Kidney glomerular epithelial cell (primary cell): Measurements from ENCODE around the gene THSD7B.
"Not testable (repeated sequence)": the region's sequence is repeated elsewhere in the genome, so short reads cannot be mapped to it uniquely, and the experiment has no call there.

Source experiments
- DNase-seq: peaks from one replicate; lab custom pipeline; 2025; lab: John Stamatoyannopoulos, UW

Gene THSD7B

GRCh38 chr2:137539336-137539735 is 774.0 kb downstream of the THSD7B start:
- DNase-seq: no peak

GRCh38 chr2:137547842-137548241 is 782.5 kb downstream of the THSD7B start:
- no peak for DNase-seq

- DNase-seq: no peak
Observed at GRCh38 chr2:137566387-137566786, 801.0 kb downstream of the THSD7B start.

GRCh38 chr2:137570484-137570883 is 805.1 kb downstream of the THSD7B start:
- DNase-seq: no peak

DNA sequence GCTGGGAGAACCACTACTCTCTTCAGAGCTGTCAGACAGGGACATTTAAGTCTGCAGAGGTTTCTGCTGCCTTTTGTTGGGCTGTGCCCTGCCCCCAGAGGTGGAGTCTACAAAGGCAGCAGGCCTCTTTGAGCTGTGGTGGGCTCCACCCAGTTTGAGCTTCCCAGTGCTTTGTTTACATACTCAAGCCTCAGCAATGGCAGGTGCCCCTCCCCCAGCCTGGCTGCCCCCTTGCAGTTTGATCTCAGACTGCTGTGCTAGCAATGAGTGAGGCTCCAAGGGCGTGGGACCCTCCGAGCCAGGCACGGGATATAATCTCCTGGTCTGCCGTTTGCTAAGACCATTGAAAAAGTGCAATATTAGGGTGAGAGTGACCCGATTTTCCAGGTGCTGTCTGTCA is 822.5 kb downstream of the THSD7B start:
- DNase-seq: not testable (repeated sequence)

GRCh38 chr2:137588578-137588977 is 823.2 kb downstream of the THSD7B start:
- DNase-seq: not testable (repeated sequence)

DNA sequence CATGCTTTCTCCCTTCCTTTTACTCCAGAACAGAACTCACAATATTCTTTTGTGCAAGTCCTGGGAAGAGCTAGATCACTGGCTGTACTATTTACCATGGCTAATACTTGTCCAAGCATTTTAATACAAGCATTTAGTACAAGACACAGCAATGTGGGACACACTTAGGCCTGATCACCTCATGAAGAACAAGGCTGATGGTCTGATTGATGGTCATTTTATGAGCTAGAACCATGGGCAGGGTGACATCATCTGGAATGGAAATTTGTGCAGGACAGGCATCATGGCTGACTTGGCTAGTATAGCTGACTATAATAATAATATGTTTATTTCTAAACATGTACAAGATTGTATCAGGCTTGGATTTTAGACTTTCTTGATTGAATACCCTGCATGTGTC is 824.8 kb downstream of the THSD7B start:
- DNase-seq: no peak

DNA sequence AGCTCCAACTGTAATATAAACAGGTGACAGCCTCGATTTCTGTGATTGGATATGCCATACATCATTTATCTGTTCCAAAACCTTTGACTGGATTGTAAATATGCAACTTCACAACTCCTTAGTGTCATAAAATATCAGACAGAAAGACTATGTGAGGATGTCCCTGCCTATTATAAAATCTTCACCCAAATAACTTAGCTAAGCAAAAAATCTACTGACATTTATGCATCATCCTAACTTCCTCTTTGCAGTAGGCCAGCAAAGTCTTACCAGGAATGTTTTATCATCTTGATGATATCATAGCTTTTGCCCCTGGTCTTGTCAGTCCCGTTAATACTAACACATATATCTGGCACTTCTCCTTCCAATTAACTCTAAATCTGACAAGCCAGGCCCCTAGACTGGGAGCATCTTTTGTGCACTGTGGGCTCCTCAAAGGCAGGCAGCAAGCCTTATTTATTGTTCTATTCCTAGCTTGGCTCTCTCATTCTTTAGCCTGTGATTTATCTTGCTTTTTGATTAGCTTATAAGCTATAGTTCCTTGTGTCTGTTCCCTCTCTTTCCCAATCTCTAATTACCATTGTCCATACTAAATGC is 842.5 kb downstream of the THSD7B start:
- DNase-seq: no peak

- DNase-seq: no peak
Observed at GRCh38 chr2:137638932-137639331, 873.6 kb downstream of the THSD7B start.

DNA sequence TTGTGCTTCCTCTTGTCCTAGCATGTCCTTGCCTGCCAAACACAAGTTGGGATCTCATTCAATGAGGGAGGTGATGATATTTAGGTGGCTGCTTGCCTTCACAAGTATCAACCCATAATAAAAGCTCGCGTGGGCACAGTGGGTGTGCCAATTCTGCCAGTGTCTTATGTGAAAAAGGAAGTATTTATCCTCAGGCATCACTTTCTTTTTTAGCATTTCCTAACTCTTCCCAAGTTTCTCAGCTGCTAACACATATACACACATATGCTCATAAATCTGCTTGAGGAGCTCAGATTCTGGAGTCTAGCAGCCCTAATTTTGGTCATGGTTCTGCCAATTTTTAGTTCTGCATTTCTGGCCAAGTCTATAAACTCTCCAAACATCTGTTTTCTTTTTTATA is 879.4 kb downstream of the THSD7B start:
- DNase-seq: no peak

GRCh38 chr2:137654046-137654445 is 888.7 kb downstream of the THSD7B start:
- no peak for DNase-seq

DNA sequence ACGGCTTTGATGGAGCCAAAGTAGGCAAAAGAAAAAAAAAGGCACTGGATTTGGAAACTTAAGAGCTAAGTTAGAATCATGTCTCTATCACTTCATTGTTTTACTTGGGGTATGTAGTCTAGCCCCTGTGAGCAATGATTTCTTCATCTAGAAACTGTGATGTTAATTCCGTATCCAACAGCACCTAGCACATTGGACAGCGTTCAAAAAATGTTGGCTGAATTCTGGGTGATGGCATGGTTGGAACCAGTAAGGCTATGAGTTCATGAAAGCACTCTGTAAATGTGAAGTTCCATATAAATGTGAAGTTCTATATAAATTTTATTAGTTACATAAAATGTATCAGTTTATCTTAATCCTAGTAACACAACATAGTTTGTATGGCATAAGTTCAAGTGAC is 890.5 kb downstream of the THSD7B start:
- no peak for DNase-seq

DNA sequence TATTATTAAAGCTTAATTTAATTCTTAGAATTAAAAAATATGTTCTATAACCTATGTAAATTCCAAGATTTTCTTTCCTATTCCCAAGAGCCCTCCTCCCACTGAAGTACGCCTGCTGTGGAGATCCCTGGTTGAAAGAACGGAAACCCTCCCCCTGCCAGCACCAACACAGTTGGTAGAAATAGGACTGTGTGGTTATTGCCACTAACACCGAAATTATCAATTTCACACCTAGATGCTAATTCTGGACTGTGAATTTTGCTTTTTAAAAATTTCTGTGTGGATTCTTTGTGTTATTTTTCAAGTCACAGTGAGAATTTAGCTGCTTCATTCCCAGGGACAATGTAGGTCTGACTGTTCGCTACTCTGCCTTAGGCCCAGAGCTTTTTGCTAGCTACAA is 893.1 kb downstream of the THSD7B start:
- DNase-seq: no peak

GRCh38 chr2:137659616-137660015 is 894.3 kb downstream of the THSD7B start:
- DNase-seq: no peak

GRCh38 chr2:137670111-137670510 is 904.8 kb downstream of the THSD7B start:
- no peak for DNase-seq

DNA sequence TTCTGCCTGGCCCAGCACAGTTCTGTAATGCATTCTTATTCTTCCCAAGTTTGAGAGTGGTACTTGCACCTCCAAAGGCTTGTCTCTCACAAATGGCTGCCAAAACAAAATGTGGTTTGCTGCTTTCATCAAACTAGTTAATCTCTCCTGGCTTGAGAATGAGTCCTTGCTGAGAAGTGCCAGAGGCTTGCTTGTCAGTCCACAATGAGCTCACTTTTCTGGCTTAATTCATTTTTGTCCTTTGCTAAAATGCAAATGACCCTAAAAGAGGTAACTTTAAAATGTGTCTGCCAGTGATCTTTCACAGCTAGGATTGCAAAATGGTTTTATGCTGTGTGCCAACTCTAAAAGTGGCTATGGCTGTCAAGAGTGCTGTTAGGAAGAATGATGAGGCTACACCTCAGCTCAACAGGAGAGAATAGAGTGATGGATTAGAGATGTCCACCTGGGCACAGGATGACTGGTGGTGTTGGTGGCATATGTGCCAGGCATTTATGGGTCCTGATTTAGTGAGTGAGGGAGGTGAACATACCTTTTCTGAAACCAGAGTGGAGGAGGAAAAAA is 907.7 kb downstream of the THSD7B start:
- DNase-seq: no peak

DNA sequence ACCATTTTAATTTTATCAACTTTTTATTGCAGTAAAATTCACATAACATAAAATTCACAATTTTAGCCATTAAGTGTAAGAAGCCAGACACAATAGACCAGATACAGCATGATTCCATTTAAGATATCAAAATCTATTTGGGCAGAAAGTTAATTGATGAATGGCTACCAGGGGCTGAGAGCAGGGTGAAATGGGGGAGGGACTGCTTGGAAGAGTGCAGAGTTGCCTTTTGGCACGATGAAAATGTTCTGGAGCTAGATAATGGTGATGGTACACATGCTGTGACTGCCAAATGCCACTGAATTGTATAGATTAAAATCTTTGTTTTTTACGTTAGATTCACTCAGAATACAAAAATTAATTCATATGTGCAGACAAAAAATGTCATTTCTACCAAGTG is 909.6 kb downstream of the THSD7B start:
- no peak for DNase-seq

DNA sequence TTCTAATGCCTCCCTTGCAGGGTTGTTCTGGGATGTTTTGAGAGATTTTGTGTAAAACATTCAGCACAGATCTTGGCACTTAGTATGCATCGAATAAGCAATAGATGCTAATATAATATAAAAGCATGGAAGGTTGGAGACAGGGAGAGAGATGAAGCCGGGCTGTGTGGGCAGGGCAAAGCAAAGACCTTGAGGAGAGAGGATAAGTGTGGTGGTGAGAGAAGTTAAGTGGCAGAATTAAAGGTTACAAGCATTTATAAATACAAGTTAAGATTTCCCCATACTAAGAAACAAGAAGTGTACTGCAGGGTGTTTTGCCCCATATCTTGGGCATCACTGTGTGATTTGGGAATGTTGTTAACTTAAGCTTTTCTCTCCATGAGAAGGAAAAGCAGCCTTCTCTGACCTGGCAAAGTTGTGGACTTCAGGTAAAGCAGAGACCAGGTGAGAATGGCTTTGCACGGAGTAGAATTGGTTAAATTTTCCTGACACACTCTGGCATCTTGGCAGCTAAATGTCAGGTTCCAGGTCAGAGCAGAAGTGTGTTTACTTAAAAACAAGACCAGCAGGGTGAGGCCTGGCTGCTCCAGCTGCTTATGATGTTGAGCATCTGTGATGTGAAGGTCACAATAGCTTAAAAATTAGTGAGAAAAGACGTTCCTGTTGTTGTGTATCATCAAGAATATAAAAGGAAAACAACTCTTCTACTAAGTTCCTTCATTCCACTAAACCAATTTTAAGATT is 910.4 kb downstream of the THSD7B start:
- no peak for DNase-seq

DNA sequence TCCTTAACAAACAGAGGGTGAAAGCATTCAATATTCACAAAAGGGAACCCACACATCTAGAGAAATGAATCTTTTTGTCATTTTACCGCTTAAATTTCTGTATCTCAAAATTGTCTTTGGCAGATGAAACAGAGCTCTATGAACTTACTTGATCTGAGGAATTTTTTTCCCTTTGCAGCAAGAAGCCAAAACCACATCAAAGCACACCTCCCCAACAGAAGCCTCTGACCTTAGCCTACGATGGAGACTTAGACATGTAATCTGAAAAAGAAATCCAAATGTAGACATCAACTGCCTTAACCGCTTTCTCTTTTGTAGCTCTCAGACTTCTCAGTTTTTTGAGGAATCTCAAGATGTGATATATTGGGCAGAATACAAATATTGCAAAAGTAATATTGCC is 911.0 kb downstream of the THSD7B start:
- DNase-seq: no peak

GRCh38 chr2:137677466-137677865 is 912.1 kb downstream of the THSD7B start:
- no peak for DNase-seq

DNA sequence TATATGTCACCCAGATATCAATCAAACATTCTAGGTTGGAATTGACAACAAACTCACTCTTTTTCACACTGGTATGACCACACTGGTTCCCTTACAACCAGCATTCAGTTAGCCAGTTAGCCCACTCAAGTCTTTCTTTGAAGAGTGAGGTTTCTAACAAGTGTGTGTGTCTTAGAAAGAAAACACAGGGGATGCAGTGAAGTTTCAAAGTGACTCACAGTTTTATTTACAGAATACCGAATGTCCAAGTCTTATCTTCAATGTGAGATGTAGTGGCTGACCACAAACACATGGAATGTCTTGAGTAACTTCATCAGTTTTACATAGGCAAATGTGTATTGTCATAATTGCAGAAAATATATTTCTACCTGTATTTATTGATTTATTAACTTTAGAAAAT is 924.2 kb downstream of the THSD7B start:
- DNase-seq: no peak

DNA sequence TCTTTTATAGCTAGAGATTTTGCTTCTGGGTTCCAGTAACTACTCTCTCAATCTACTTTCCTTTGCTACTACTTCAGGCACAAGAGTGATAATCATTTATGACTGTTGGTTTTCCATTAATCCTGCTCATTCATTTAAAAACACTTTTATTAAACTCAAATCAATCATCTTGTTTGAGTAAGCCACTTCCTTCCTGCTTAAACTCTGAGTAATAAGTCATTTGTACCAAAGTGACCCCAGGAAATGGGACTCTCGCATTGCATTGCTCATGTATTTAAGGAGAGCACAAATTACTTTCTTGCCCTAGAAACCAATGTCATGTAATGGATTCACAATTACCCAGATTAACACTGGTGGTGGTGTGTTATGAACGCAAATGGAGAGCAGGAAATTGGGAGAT is 928.2 kb downstream of the THSD7B start:
- DNase-seq: peak; percentile 21

DNA sequence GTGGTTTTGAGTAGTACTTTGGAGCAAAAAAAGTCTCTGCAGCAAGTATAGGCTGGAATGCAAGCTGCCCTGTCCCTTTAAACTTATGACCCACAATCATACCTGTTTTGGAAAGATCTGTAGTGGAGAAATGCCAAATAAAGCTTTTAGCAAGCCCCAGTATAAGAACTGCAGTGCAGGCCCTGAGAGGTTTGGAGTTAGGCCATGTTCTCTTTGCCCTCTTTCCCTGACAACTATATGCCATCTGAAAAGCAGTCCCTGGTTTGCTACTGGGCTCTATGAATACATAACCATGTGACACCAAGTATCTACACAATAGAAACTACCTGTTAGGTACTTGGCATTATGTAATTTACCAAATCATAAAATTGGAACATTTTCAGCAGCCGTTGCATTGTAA is 931.6 kb downstream of the THSD7B start:
- no peak for DNase-seq

DNA sequence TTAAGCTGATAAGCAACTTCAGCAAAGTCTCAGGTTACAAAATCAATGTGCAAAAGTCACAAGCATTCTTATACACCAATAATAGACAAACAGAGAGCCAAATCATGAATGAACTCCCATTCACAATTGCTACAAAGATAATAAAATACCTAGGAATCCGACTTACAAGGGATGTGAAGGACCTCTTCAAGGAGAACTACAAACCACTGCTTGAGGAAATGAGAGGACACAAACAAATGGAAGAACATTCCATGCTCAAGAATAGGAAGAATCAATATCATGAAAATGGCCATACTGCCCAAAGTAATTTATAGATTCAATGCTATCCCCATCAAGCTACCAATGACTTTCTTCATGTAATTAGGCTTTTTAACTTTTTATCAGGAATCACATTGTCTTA is 934.9 kb downstream of the THSD7B start:
- not testable (repeated sequence) for DNase-seq
